ENCODE data around the gene RANBP17.

RANBP17 gene

GRCh38 chr5:171310212-171310818 lies 448.5 kb downstream of the RANBP17 start:
- Histone ChIP-seq H3K9ac (no peak overlapping the region), H3K4me3 (no peak overlapping the region), H3K36me3 (peaks cover 0 to 7% (median 0%) of the 10 kb centered on the region in 11 experiments; a peak in 1 of 22 replicates), H3K27me3 (peaks cover 49 to 60% (median 57%) of the 10 kb centered on the region in 11 experiments), H3K9me3 (replicated peaks in 1 of 11) (peaks cover 76 to 81% (median 78%) of the 10 kb centered on the region in 11 experiments), H3K4me1 (no peaks in the 10 kb centered on the region), H3K27ac (no peak overlapping the region), H4K20me1 (no peaks in the 10 kb centered on the region), H3K4me2 (no peak overlapping the region)
- no peak for TF ChIP-seq Cebpa-rat (IDR thresholded peaks at IDR 0.05)

GRCh38 chr5:171310819-171311321 lies 449.1 kb downstream of the RANBP17 start:
- no peaks in the 10 kb centered on the region for H3K4me1 ChIP-seq
- no peak overlapping the region for H3K9ac ChIP-seq
- peaks cover 0 to 7% (median 0%) of the 10 kb centered on the region in 11 experiments; a peak in 1 of 22 replicates for H3K36me3 ChIP-seq
- H3K9me3 ChIP-seq (replicated peaks in 1 of 11) = peaks cover 81 to 86% (median 83%) of the 10 kb centered on the region in 11 experiments
- H3K4me2 ChIP-seq = no peak overlapping the region
- H4K20me1 ChIP-seq = no peaks in the 10 kb centered on the region
- no peak overlapping the region for H3K27ac ChIP-seq
- no peak for TF ChIP-seq Cebpa-rat (IDR thresholded peaks at IDR 0.05)
- peak overlapping the region in 2 of 10 experiments; percentile 23 to 28; a peak in 2 of 20 replicates for H3K4me3 ChIP-seq
- peaks cover 49 to 66% (median 62%) of the 10 kb centered on the region in 11 experiments for H3K27me3 ChIP-seq

GRCh38 chr5:171311322-171312077 lies 449.7 kb downstream of the RANBP17 start:
- no peak for TF ChIP-seq Cebpa-rat (IDR thresholded peaks at IDR 0.05)
- no peak overlapping the region for H3K27ac ChIP-seq
- no peak overlapping the region for H3K4me2 ChIP-seq
- H3K9ac ChIP-seq = no peak overlapping the region
- H3K4me3 ChIP-seq = peak overlapping the region in 3 of 10 experiments; percentile 23 to 47 (median 40); a peak in 6 of 20 replicates
- H4K20me1 ChIP-seq = no peaks in the 10 kb centered on the region
- peaks cover 0 to 7% (median 0%) of the 10 kb centered on the region in 11 experiments; a peak in 1 of 22 replicates for H3K36me3 ChIP-seq
- peaks cover 88 to 93% (median 90%) of the 10 kb centered on the region in 11 experiments for H3K9me3 ChIP-seq (replicated peaks in 1 of 11)
- peaks cover 49 to 70% (median 62%) of the 10 kb centered on the region in 11 experiments for H3K27me3 ChIP-seq
- H3K4me1 ChIP-seq = no peaks in the 10 kb centered on the region

- H3K4me3 ChIP-seq = peak overlapping the region in 6 of 10 experiments; percentile 2 to 47 (median 30); a peak in 9 of 20 replicates
- H3K27me3 ChIP-seq = peaks cover 49 to 79% (median 68%) of the 10 kb centered on the region in 11 experiments
- no peaks in the 10 kb centered on the region for H3K4me1 ChIP-seq
- H3K9ac ChIP-seq = no peak overlapping the region
- no peaks in the 10 kb centered on the region for H4K20me1 ChIP-seq
- peaks cover 95 to 99% (median 98%) of the 10 kb centered on the region in 11 experiments for H3K9me3 ChIP-seq (replicated peaks in 1 of 11)
- H3K36me3 ChIP-seq = peaks cover 0 to 7% (median 0%) of the 10 kb centered on the region in 11 experiments; a peak in 1 of 22 replicates
- no peak for TF ChIP-seq Cebpa-rat (IDR thresholded peaks at IDR 0.05)
- no peak overlapping the region for H3K27ac ChIP-seq
- H3K4me2 ChIP-seq = no peak overlapping the region
Observed at GRCh38 chr5:171312129-171312974, 450.5 kb downstream of the RANBP17 start.

- no peak overlapping the region for H3K27ac ChIP-seq
- no peak for TF ChIP-seq Cebpa-rat (IDR thresholded peaks at IDR 0.05)
- peaks cover 0 to 7% (median 0%) of the 10 kb centered on the region in 11 experiments; a peak in 1 of 22 replicates for H3K36me3 ChIP-seq
- peaks cover 82 to 93% (median 90%) of the 10 kb centered on the region in 11 experiments for H3K9me3 ChIP-seq (replicated peaks in 1 of 11)
- H3K4me3 ChIP-seq = no peak overlapping the region
- H3K4me1 ChIP-seq = no peaks in the 10 kb centered on the region
- no peaks in the 10 kb centered on the region for H4K20me1 ChIP-seq
- no peak overlapping the region for H3K9ac ChIP-seq
- peaks cover 49 to 86% (median 73%) of the 10 kb centered on the region in 11 experiments for H3K27me3 ChIP-seq
- H3K4me2 ChIP-seq = no peak overlapping the region
Observed at GRCh38 chr5:171313481-171314206, 451.8 kb downstream of the RANBP17 start.

GRCh38 chr5:171314728-171315385 lies 453.0 kb downstream of the RANBP17 start:
- H3K36me3 ChIP-seq = peaks cover 0 to 7% (median 0%) of the 10 kb centered on the region in 11 experiments; a peak in 1 of 22 replicates
- H3K27me3 ChIP-seq = peaks cover 49 to 82% (median 68%) of the 10 kb centered on the region in 11 experiments
- H3K9me3 ChIP-seq (replicated peaks in 1 of 11) = peaks cover 70 to 81% (median 78%) of the 10 kb centered on the region in 11 experiments
- peak overlapping the region in 2 of 10 experiments; percentile 10 to 11; a peak in 3 of 20 replicates for H3K4me3 ChIP-seq
- H4K20me1 ChIP-seq = no peaks in the 10 kb centered on the region
- H3K9ac ChIP-seq = no peak overlapping the region
- H3K27ac ChIP-seq = no peak overlapping the region
- H3K4me2 ChIP-seq = no peak overlapping the region
- TF ChIP-seq Cebpa-rat (IDR thresholded peaks at IDR 0.05) = no peak
- H3K4me1 ChIP-seq = no peaks in the 10 kb centered on the region

GRCh38 chr5:171315386-171315891 lies 453.6 kb downstream of the RANBP17 start:
- H3K4me2 ChIP-seq = no peak overlapping the region
- H3K9ac ChIP-seq = no peak overlapping the region
- peak overlapping the region in 1 of 10 experiments; percentile 10; a peak in 3 of 20 replicates for H3K4me3 ChIP-seq
- no peak overlapping the region for H3K27ac ChIP-seq
- peaks cover 65 to 75% (median 73%) of the 10 kb centered on the region in 11 experiments for H3K9me3 ChIP-seq (replicated peaks in 1 of 11)
- H3K36me3 ChIP-seq = peaks cover 0 to 7% (median 0%) of the 10 kb centered on the region in 11 experiments; a peak in 1 of 22 replicates
- no peaks in the 10 kb centered on the region for H3K4me1 ChIP-seq
- peaks cover 49 to 76% (median 64%) of the 10 kb centered on the region in 11 experiments for H3K27me3 ChIP-seq
- H4K20me1 ChIP-seq = no peaks in the 10 kb centered on the region
- TF ChIP-seq Cebpa-rat (IDR thresholded peaks at IDR 0.05) = no peak

Data from BLaER1 treated with 17β-estradiol and CSF1 and Interleukin-3, amounts not matched to agents 10 nM and 100 nM (cell line).